Stimulated activated CD4-positive, alpha-beta T cell treated with anti-CD3 and anti-CD28 coated beads, TNF-alpha, amount 100 ng/mL, for 4 hours (primary cell): ENCODE data around the gene DOK7.

Experiments used
- DNase-seq, 3 experiments: peaks; one replicate each; pipeline ENCODE4 v3.0.0-alpha.2; 2020; ENCODE audit warnings: low read depth in 3 of 3

DOK7 gene

GRCh38 chr4:3427134-3427476 lies 36.0 kb upstream of the DOK7 start:
- DNase-seq, result no peak

- no peak for DNase-seq
Measured at GRCh38 chr4:3427706-3428446, 35.2 kb upstream of the DOK7 start.

GRCh38 chr4:3429651-3430050 lies 33.5 kb upstream of the DOK7 start:
- no peak for DNase-seq

- DNase-seq, result no peak
Measured at GRCh38 chr4:3430524-3430923, 32.6 kb upstream of the DOK7 start.

GRCh38 chr4:3431446-3431993 lies 31.6 kb upstream of the DOK7 start:
- no peak for DNase-seq

GRCh38 chr4:3432381-3432790 lies 30.7 kb upstream of the DOK7 start:
- DNase-seq, result no peak

GRCh38 chr4:3433138-3433869 lies 29.8 kb upstream of the DOK7 start:
- no peak for DNase-seq

GRCh38 chr4:3434881-3435685 lies 28.0 kb upstream of the DOK7 start:
- no peak for DNase-seq

GRCh38 chr4:3435686-3435956 lies 27.5 kb upstream of the DOK7 start:
- DNase-seq, result no peak

GRCh38 chr4:3436048-3436797 lies 26.9 kb upstream of the DOK7 start:
- DNase-seq, result no peak

GRCh38 chr4:3436798-3437581 lies 26.1 kb upstream of the DOK7 start:
- no peak for DNase-seq

GRCh38 chr4:3437582-3437936 lies 25.5 kb upstream of the DOK7 start:
- no peak for DNase-seq

- DNase-seq, result no peak
Measured at GRCh38 chr4:3437998-3438846, 24.9 kb upstream of the DOK7 start.

GRCh38 chr4:3438847-3439180 lies 24.3 kb upstream of the DOK7 start:
- DNase-seq, result no peak

GRCh38 chr4:3439391-3439790 lies 23.7 kb upstream of the DOK7 start:
- DNase-seq, result no peak

GRCh38 chr4:3440011-3440410 lies 23.1 kb upstream of the DOK7 start:
- no peak for DNase-seq

- DNase-seq, result no peak
Measured at GRCh38 chr4:3440979-3441500, 22.1 kb upstream of the DOK7 start.

- no peak for DNase-seq
Measured at GRCh38 chr4:3441501-3442459, 21.3 kb upstream of the DOK7 start, which contains the start of gene HGFAC. HGFAC (plus strand) TSS chr4:3441968; CDS start chr4:3442002, 34 bp downstream.

- no peak for DNase-seq
Measured at GRCh38 chr4:3442460-3442958, 20.6 kb upstream of the DOK7 start.
